Sigmoid colon (tissue), 4 donors: ENCODE results near the gene SDF2L1.

ENCODE experiments used
- CTCF ChIP-seq, 4 experiments: fragments of 450-650 bp in 3 of 4; fragments of 200-600 bp in 1 of 4; IDR thresholded peaks; one replicate each; pipeline ENCODE4 v1.5.1; 2016 to 2019; ENCODE audit warnings: antibody characterized with exemption in 4 of 4, mild to moderate bottlenecking in 3 of 4, moderate library complexity in 2 of 4
- POLR2A ChIP-seq, 2 donors: fragments of 450-650 bp; IDR thresholded peaks; one replicate each; pipeline ENCODE4 v1.6.1; 2016; ENCODE audit warnings: antibody characterized with exemption in 2 of 2, mild to moderate bottlenecking in 2 of 2, moderate library complexity in 2 of 2
- POLR2AphosphoS5 ChIP-seq, 4 donors: sonication (generic); formaldehyde crosslinking; IDR thresholded peaks; one replicate each; pipeline ENCODE4 v1.6.1; 2017; ENCODE audit warnings: antibody characterized with exemption in 4 of 4

GRCh38 chr22:21643533-21644357 lies 1.6 kb downstream of the SDF2L1 start:
- TF ChIP-seq CTCF (IDR thresholded peaks at IDR 0.05) (no peak), POLR2A (IDR thresholded peaks at IDR 0.05) (no peak), POLR2AphosphoS5 (IDR thresholded peaks at IDR 0.05) (no peak)
